NCI-H510A treated with DMSO at 0.1 percent for 48 hours (cell line): Measurements from ENCODE around the gene INO80B.
"Not testable (repeated sequence)": the region's sequence is repeated elsewhere in the genome, so short reads cannot be mapped to it uniquely, and the experiment has no call there.

Source experiments
- DNase-seq: peaks from one replicate; lab custom pipeline; 2025; lab: John Stamatoyannopoulos, UW

INO80B gene

DNA sequence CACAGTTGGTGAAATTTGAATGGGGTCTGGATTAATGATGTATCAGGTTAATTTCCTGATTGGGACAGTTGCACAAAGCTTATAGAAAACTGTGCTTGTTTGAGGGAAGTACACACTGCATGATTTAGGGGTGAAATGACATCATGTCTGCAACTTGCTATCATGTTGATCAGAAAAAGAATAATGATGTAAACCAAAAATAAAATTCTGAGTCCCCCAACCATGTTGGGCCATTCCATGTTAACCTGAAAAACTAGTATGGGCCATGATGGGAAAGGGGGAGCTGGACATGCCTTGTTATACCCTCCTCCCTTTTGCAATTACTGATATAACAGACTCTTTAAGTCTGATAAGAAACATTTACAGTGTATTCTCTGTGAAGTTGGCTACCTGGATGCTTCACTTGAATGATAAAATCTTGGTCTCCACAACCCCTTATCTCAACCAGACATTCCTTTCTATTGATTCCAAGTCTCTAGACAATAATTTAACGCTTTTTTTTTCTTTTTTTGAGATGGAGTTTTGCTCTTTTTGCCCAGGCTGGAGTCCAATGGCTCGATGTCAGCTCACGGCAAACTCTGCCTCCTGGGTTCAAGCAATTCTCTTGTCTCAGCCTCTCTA, 4.2 kb upstream of the INO80B start:
- no peak for DNase-seq

- DNase-seq: peak; percentile 72
These were observed 2.3 kb downstream of the INO80B start for GRCh38 chr2:74457129-74457548.

DNA sequence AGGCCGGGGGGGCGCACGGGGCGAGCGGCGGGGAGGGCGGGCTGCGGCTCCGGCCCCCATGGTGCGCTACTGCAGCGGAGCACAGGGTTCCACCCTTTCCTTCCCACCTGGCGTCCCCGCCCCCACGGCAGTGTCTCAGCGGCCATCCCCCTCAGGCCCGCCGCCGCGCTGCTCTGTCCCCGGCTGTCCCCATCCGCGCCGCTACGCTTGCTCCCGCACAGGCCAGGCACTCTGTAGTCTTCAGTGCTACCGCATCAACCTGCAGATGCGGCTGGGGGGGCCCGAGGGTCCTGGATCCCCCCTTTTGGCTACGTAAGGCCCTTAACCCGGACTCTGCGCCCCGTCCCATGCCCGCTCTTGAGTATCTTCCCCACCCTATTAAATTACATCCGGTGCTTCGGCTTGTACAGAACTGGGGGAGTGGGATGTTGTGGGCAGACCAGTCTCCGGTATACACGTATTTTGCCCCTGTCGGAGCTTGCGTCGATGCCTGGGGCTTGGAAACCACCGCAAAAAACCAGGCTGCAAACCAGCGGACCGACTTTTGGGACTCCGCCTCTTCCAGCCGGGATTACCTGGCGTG, 2.8 kb downstream of the INO80B start:
- DNase-seq: no peak

GRCh38 chr2:74458132-74458937, 3.4 kb downstream of the INO80B start, which contains the start of gene WBP1:
Gene WBP1, plus strand, starts transcription at chr2:74458438. Its CDS starts 165 bp downstream, at chr2:74458603.
- DNase-seq: peak; percentile 99

- no peak for DNase-seq
These were observed 4.1 kb downstream of the INO80B start for GRCh38 chr2:74458938-74459363.

DNA sequence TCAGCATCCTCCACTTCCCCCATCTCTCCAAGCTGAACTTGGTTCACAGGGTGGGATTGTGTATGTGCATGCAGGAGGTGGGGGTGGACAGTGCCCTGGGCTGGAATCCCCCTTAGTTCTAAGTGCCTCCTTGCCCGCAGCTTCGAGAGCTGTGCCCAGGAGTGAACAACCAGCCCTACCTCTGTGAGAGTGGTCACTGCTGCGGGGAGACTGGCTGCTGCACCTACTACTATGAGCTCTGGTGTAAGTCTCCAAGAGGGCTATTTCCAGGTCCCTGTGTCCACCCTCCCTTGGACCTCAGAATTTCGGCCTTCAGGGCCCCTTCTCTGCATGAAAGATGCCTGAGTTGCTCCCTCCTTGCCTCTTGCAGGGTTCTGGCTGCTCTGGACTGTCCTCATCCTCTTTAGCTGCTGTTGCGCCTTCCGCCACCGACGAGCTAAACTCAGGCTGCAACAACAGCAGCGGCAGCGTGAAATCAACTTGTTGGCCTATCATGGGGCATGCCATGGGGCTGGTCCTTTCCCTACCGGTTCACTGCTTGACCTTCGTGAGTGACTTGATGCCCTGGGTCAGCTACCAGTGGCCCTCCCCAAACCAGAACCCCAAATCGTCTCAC, 4.7 kb downstream of the INO80B start:
- not testable (repeated sequence) for DNase-seq

GRCh38 chr2:74460187-74460586, 5.3 kb downstream of the INO80B start:
- DNase-seq: not testable (repeated sequence)

DNA sequence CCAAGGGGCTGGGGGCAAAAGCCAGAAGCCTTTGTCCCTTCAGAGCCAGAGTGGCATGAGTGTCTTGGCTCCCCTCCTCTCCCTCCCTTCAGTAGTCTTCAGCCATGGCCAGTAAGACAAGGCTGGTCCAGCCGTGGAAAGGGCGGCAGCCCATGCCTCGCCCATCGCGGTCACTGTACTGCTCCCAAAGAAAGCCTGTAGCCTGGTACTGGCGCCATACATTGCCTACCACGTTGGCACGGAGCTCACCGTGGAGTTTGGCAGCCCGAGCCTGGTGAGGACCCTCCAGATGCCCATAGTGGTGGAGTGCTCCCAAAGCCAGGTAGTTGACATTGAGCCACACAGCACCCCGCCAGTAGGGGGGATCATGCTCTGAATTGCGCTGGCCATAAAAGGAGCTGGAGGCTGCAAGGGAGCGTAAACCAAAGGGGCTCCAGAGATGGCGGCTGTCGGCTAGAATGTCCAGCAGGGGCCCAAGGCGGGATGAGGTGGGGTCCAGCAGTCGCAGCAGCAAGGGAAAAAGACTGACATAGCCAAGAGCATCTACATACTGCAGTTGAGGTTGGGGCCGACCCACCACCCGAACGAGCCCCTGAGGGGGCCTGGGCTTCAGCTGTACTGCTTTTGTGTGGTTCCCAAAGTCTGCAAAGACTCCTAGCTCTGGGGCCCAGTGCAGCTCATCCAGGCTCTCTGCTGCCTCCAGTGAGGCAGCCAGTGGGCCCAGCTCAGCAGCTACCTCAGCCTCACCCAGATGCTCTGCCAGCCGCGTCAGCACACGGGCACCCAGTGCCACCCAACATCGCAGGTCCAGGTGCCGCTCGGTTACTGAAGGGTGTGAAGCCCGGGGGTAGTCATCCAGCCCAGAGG, 6.5 kb downstream of the INO80B start:
- DNase-seq: no peak

DNA sequence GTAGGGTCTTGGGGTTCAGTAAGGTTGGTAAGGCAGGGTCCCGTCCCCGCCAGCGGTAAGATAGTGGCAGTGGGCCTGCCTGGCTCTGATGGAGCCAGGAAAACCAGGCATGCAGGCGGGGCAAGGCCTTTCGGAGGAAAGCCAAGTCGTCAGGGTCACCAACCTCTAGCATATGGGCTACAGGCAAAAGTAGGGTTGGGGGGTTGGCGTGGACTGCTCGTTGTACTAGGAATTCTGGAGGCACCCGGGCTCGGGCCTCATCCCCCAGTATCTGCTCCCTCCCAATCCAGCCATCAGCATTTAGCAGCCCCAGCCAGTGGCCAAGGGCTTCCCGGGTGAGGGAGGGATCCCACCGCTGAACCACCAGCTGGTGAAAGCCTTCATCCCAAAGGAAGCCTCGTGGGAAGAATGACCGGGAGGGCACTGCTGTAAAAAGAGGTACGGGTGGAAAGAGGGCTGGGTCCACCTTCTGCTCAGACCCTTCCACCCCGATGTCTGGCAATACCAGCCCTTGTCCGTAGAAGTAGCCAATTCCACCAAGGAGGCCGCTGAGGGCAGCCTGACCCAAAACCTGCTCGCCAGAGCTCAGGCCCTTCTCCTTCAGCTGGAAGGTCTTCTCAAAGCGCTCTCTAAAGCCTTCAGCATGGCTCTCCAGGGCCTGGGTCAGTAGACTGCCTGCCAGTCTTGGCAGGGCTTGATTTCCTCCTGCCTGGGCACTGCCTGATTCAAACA, 7.3 kb downstream of the INO80B start:
- DNase-seq: no peak

- no peak for DNase-seq
These were observed 7.9 kb downstream of the INO80B start for GRCh38 chr2:74462786-74463105.

- DNase-seq: no peak
These were observed 9.5 kb downstream of the INO80B start for GRCh38 chr2:74464406-74464805.

GRCh38 chr2:74470742-74471141, 15.9 kb downstream of the INO80B start:
- DNase-seq: not testable (repeated sequence)

GRCh38 chr2:74471332-74472065, 16.6 kb downstream of the INO80B start:
- no peak for DNase-seq

- DNase-seq: peak; percentile 93
These were observed 17.4 kb downstream of the INO80B start, which contains the start of gene MRPL53 for GRCh38 chr2:74472086-74472944. Gene MRPL53, minus strand, starts transcription at chr2:74472680. Its CDS starts 20 bp downstream, at chr2:74472660.

- no peak for DNase-seq
These were observed 18.0 kb downstream of the INO80B start for GRCh38 chr2:74472945-74473258.

DNA sequence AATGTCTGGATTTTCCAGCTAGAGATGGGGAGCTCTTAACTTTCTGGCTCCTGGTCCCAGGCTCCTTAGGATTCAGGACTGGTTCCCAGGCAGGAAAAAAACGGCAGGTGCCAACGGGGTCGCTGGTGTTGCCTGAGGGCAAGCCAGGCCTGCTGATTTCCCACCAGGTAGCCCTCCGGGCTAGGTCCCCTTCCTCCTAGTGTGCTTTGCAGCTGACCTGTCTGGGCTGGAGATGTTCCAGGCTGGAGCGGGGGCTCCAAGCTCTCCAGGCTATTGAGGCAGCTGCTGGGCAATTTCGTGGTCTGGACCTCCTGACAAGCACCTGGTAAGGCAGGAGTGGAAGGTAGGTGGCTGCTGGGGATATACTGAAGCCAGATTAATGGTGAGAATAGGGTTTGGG, 19.6 kb downstream of the INO80B start:
- no peak for DNase-seq

GRCh38 chr2:74474899-74475298, 20.0 kb downstream of the INO80B start:
- DNase-seq: no peak

DNA sequence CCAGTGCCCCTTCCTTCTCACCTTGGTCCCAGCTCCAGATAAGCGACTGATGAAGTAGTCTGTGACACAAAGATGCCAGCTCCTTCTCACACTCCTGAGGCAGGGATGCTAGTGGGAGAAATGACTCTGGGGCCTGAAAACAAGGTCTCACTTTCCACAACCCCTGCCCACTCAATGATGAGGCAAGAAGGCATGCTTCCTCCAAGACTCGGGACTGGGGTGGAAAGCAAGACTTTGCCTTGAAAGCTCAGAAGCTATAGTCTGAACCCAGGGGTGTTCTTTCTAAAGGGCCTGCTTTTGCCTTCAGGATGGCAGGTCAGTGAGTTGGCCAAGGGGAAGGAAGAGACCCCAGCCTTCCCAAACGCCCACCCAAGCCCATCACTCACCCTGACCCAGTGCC, 26.5 kb downstream of the INO80B start:
- no peak for DNase-seq
